GM21619 (cell line): ENCODE results near the gene FANCB.

Source experiments
- ATAC-seq: cut with Tn5 transposase; IDR thresholded peaks from one replicate; pipeline ENCODE4 v1.9.1; 2021; ENCODE audit not compliant: unreplicated experiment

Gene FANCB

GRCh38 chrX:14872851-14873675, at the start of gene FANCB, which contains the start of gene MOSPD2:
TSS of gene FANCB (minus strand) at chrX:14873069. CDS start at chrX:14865510, 7,559 bp downstream.
TSS of gene MOSPD2 (plus strand) at chrX:14873421. CDS start at chrX:14873529, 108 bp downstream.
- peak; percentile 94 for ATAC-seq

- ATAC-seq, result no peak
Observed at GRCh38 chrX:14922437-14922836, 49.6 kb upstream of the FANCB start.

- ATAC-seq, result no peak
Observed at GRCh38 chrX:14920196-14920595, 47.3 kb upstream of the FANCB start.

- ATAC-seq, result no peak
Observed at GRCh38 chrX:14919407-14919806, 46.5 kb upstream of the FANCB start.

- ATAC-seq, result no peak
Observed at GRCh38 chrX:14916017-14916674, 43.3 kb upstream of the FANCB start.

- no peak for ATAC-seq
Observed at GRCh38 chrX:14915596-14915995, 42.7 kb upstream of the FANCB start.

- ATAC-seq, result no peak
Observed at GRCh38 chrX:14913241-14913640, 40.4 kb upstream of the FANCB start.

- no peak for ATAC-seq
Observed at GRCh38 chrX:14903891-14904290, 31.0 kb upstream of the FANCB start.

GRCh38 chrX:14902537-14902936, 29.7 kb upstream of the FANCB start:
- ATAC-seq, result no peak

GRCh38 chrX:14899607-14900006, 26.7 kb upstream of the FANCB start:
- peak; percentile 67 for ATAC-seq

- ATAC-seq, result no peak
Observed at GRCh38 chrX:14897042-14897441, 24.2 kb upstream of the FANCB start.

- ATAC-seq, result no peak
Observed at GRCh38 chrX:14896273-14896672, 23.4 kb upstream of the FANCB start.

- ATAC-seq, result no peak
Observed at GRCh38 chrX:14886252-14886651, 13.4 kb upstream of the FANCB start.

- ATAC-seq, result no peak
Observed at GRCh38 chrX:14884714-14885113, 11.8 kb upstream of the FANCB start.

GRCh38 chrX:14883826-14884225, 11.0 kb upstream of the FANCB start:
- ATAC-seq, result no peak

- ATAC-seq, result no peak
Observed at GRCh38 chrX:14875624-14876023, 2.8 kb upstream of the FANCB start.

- ATAC-seq, result no peak
Observed at GRCh38 chrX:14873676-14874049, 794 bp upstream of the FANCB start.

GRCh38 chrX:14872355-14872754, 514 bp downstream of the FANCB start:
- no peak for ATAC-seq

GRCh38 chrX:14871767-14872166, 1.1 kb downstream of the FANCB start:
- ATAC-seq, result no peak

GRCh38 chrX:14865201-14865600, 7.7 kb downstream of the FANCB start:
- no peak for ATAC-seq

GRCh38 chrX:14864631-14865030, 8.2 kb downstream of the FANCB start:
- ATAC-seq, result no peak

- ATAC-seq, result no peak
Observed at GRCh38 chrX:14851526-14851925, 21.3 kb downstream of the FANCB start.
